ENCODE data around the gene MED26. TPM values are rescaled to one million over a fixed set of nuclear protein-coding genes. Genes with fewer than 3 reads are reported as not detected.

MED26 gene
- total RNA-seq, 2 donors from 2014 or later, result 10.8 to 11.8 TPM

DNA sequence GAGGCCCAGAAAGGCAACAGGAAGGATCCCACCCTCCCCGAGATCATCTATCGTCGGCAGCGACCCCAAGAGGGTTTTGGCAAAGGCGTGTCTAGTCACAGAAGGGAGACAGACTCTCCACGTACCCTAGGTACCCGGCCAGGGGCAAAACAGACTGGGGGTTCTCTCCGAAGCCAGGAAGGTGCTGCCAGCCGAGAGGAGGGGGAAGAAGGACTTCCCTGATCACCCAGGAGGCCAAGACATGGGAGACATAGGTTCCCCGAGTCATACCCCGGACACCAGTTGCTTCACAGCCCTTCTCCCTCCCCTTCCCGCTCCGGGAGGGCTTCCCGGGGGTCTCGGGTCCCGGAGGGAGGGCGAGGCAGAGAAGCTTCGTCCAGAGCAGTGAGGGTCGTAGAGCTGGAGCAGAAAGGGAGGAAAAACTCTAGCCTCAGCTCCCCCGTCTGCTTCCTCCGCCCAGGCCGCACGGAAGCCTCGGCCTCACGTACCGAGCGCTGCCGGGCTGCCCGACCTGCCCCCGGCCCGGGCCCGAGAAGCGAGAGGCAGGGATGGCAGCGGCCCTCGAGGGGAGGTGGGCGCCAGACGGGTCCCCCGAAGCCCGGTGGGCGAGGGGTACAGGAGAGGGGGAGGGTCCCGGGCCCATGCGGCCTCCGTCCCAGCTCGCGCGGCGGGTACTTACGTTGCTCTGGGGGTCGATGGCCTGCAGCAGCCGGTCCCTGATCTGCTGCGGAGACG lies 644 bp downstream of the MED26 start:
- Mint-ChIP-seq H3K27ac (peak overlapping the region; percentile 90), H3K4me1 (peaks cover 27% of the 10 kb centered on the region), H3K9me3 (no peaks in the 10 kb centered on the region), H3K4me3 (peak overlapping the region; percentile 93), H3K27me3 (ENCODE audit: insufficient read depth) (no peaks in the 10 kb centered on the region), H3K36me3 (ENCODE audit: low read depth) (peaks cover 17% of the 10 kb centered on the region)
- TF ChIP-seq CTCF (conservative IDR thresholded peaks at IDR 0.05), result no peak
- Histone ChIP-seq H3K9ac (ENCODE audit: extremely low read depth, low read length, poor library complexity, severe bottlenecking) (peak overlapping the region; percentile 58), H3K9me3 (ENCODE audit: control insufficient read depth, low read length) (no peaks in the 10 kb centered on the region), H3K27ac (ENCODE audit: low read depth, low read length) (no peak overlapping the region), H3K4me3 (ENCODE audit: low read length) (peak overlapping the region; percentile 86), H3K4me1 (ENCODE audit: control insufficient read depth, insufficient read depth, low read length) (peaks cover 5% of the 10 kb centered on the region), H3K27me3 (ENCODE audit: control insufficient read depth, insufficient read depth, low read length, poor library complexity, severe bottlenecking) (no peaks in the 10 kb centered on the region), H3K36me3 (ENCODE audit: control insufficient read depth, insufficient read depth, low read length) (peaks cover 35% of the 10 kb centered on the region)
- 0% methylated on average over 14 to 52 of the region's 52 CpGs for WGBS, 2 experiments (ENCODE audit: insufficient coverage in 1 of 2, insufficient read length in 1 of 2)
- DNase-seq, result peak; percentile 56

GRCh38 chr19:16626796-16627192 lies 1.2 kb downstream of the MED26 start:
- H3K4me3 Mint-ChIP-seq, result peak overlapping the region; percentile 93
- no peaks in the 10 kb centered on the region for H3K9me3 Mint-ChIP-seq

DNA sequence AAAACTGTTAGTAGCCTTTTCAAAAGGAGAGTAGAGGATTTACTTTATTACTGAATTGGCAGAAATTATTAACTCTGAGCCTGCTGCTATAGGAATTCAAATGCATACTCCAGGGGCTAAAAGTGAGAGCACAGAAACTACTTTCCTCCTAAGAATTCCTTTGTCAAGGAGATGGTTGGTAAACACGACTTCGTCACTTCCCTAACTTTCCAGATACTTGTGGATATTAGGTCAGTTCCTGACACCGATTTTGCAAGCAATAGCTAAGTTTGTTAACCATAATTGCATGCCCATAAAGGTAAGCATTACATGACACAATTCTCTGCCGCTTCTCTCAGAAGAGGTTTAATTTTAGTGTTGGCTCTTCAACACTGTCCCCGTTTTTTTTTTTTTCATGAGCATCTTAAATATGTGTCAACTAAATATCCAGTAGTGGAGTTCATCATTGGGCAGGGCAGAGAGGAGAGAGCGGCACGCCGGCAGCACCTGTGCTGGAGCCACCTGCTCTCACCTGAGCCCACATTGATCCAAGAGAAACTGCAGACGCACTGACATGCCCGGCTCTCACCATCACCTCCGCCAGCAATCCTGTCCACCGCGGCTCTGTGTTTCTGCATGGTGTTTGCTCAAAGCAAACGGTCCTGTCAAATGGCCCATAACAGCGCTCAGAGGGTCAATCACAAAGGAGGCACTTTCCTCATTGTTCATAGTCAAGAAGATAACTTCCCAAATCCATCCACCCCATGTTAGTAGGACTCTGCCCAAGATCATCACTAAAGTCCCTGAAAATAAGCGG lies 2.6 kb downstream of the MED26 start:
- Histone ChIP-seq H3K27ac (ENCODE audit: low read depth, low read length) (no peak overlapping the region), H3K36me3 (ENCODE audit: control insufficient read depth, insufficient read depth, low read length) (peaks cover 29% of the 10 kb centered on the region), H3K4me1 (ENCODE audit: control insufficient read depth, insufficient read depth, low read length) (peaks cover 5% of the 10 kb centered on the region), H3K9ac (ENCODE audit: extremely low read depth, low read length, poor library complexity, severe bottlenecking) (no peak overlapping the region), H3K27me3 (ENCODE audit: control insufficient read depth, insufficient read depth, low read length, poor library complexity, severe bottlenecking) (no peaks in the 10 kb centered on the region), H3K9me3 (ENCODE audit: control insufficient read depth, low read length) (no peaks in the 10 kb centered on the region), H3K4me3 (ENCODE audit: low read length) (no peak overlapping the region)
- Mint-ChIP-seq H3K36me3 (ENCODE audit: low read depth) (peaks cover 6% of the 10 kb centered on the region), H3K27me3 (ENCODE audit: insufficient read depth) (no peaks in the 10 kb centered on the region), H3K9me3 (no peaks in the 10 kb centered on the region), H3K27ac (peak overlapping the region; percentile 76), H3K4me3 (peak overlapping the region; percentile 93), H3K4me1 (peaks cover 33% of the 10 kb centered on the region)
- TF ChIP-seq CTCF (conservative IDR thresholded peaks at IDR 0.05), result no peak
- 87 to 89% methylated on average over 13 to 16 of the region's 16 CpGs for WGBS, 2 experiments (ENCODE audit: insufficient coverage in 1 of 2, insufficient read length in 1 of 2)
- no peak for DNase-seq

More at GRCh38 chr19:16626796-16627192, 1.2 kb downstream of the MED26 start:
- no peak for DNase-seq
- Histone ChIP-seq H3K9ac (ENCODE audit: extremely low read depth, low read length, poor library complexity, severe bottlenecking) (peak overlapping the region; percentile 58), H3K9me3 (ENCODE audit: control insufficient read depth, low read length) (no peaks in the 10 kb centered on the region), H3K4me1 (ENCODE audit: control insufficient read depth, insufficient read depth, low read length) (peaks cover 5% of the 10 kb centered on the region), H3K27ac (ENCODE audit: low read depth, low read length) (no peak overlapping the region), H3K4me3 (ENCODE audit: low read length) (peak overlapping the region; percentile 86), H3K36me3 (ENCODE audit: control insufficient read depth, insufficient read depth, low read length) (peaks cover 31% of the 10 kb centered on the region), H3K27me3 (ENCODE audit: control insufficient read depth, insufficient read depth, low read length, poor library complexity, severe bottlenecking) (no peaks in the 10 kb centered on the region)
- H3K36me3 Mint-ChIP-seq (ENCODE audit: low read depth), result peaks cover 14% of the 10 kb centered on the region
- H3K27me3 Mint-ChIP-seq (ENCODE audit: insufficient read depth), result no peaks in the 10 kb centered on the region
- H3K27ac Mint-ChIP-seq, result peak overlapping the region; percentile 90
- H3K4me1 Mint-ChIP-seq, result peaks cover 27% of the 10 kb centered on the region
- no peak for TF ChIP-seq CTCF (conservative IDR thresholded peaks at IDR 0.05)
- 3 to 10% methylated on average over 5 to 11 of the region's 12 CpGs for WGBS, 2 experiments (ENCODE audit: insufficient coverage in 1 of 2, insufficient read length in 1 of 2)

Data from endodermal cell (in vitro differentiated cells).